ENCODE measurements around the gene TRAPPC2L. TPM values are rescaled to one million over a fixed set of nuclear protein-coding genes. Genes with fewer than 3 reads are reported as not detected.

Gene TRAPPC2L
- total and polyA plus RNA-seq, 2 experiments from 2014 or later, result 59.3 to 167 TPM

DNA sequence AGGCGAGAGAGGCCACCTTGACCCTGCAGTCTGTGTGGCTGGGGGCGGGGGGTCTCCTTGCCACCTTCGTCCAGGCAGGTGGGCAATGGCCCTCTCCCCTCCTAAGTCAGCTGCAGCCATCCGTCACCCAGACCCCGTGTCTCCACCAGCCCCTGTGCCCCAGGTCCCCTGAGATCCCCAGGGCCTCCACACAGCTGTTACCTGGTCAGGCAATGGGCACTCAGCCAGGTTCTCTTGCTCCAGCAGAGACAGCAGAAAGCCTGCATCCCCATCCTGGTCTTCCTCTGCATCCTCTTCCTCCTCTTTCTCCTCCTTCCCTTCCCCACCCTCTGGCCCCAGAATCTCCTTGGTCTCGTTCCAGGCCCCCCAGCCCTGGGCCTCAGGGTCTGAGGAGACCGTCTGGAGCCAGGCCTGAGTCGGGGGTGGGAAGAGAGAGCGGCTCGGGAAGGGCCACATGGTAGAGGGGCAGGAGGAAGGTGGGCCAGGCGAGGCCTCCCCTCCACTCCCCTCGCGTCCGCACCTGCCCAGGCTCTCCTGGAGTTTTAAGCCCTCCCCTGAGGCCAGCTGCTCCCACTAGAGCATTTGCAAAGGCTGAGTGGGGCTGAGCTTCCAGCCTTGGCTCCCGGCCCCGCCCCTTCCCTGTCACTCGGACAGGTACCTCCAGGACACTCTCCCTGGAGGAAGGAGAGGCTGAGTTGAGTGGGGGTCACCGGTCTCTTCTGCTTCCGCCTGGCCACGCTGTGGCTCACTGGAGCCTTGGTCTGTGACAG is 9.4 kb downstream of the TRAPPC2L start, which contains the start of gene PABPN1L:
TSS of gene PABPN1L (minus strand) at position 510 of the 770 bp plus-strand sequence. CDS start at position 456, 54 bp downstream.
- H3K27ac ChIP-seq (ENCODE audit: low read depth), result no peak within 1 kb of the TSS
- H3K9me2 ChIP-seq (ENCODE audit: insufficient read depth), result no peaks in the 10 kb centered on the region
- H3K4me2 ChIP-seq, result no peak within 1 kb of the TSS
- H2AFZ ChIP-seq, result no peak within 1 kb of the TSS
- no peaks in the 10 kb centered on the region for H3K27me3 ChIP-seq (ENCODE audit: insufficient read depth)
- ATAC-seq (no peak), DNase-seq (ENCODE audit: low spot score) (no peak)
- H3K36me3 ChIP-seq (ENCODE audit: insufficient read depth), result no peaks in the 10 kb centered on the region
- Mint-ChIP-seq H3K4me1 (no peaks in the 10 kb centered on the region), H3K36me3 (ENCODE audit: low read depth) (no peaks in the 10 kb centered on the region), H3K27ac (no peak within 1 kb of the TSS), H3K9me3 (no peaks in the 10 kb centered on the region), H3K27me3 (ENCODE audit: insufficient read depth, low read depth, poor library complexity) (peaks cover 5% of the 10 kb centered on the region), H3K4me3 (no peak within 1 kb of the TSS)
- H3K79me2 ChIP-seq (replicated peaks; ENCODE audit: insufficient read depth), result no peaks in the 10 kb centered on the region
- no peak within 1 kb of the TSS for H3K4me3 ChIP-seq
- H3K4me1 ChIP-seq (ENCODE audit: insufficient read depth), result no peaks in the 10 kb centered on the region
- H4K20me1 ChIP-seq (replicated peaks; ENCODE audit: insufficient read depth), result no peaks in the 10 kb centered on the region; the same call in 1 of the 2 replicates
- no peak for TF ChIP-seq POLR2AphosphoS5 (IDR thresholded peaks at IDR 0.05; ENCODE audit: low read depth)
- TF ChIP-seq, protein P1, sequence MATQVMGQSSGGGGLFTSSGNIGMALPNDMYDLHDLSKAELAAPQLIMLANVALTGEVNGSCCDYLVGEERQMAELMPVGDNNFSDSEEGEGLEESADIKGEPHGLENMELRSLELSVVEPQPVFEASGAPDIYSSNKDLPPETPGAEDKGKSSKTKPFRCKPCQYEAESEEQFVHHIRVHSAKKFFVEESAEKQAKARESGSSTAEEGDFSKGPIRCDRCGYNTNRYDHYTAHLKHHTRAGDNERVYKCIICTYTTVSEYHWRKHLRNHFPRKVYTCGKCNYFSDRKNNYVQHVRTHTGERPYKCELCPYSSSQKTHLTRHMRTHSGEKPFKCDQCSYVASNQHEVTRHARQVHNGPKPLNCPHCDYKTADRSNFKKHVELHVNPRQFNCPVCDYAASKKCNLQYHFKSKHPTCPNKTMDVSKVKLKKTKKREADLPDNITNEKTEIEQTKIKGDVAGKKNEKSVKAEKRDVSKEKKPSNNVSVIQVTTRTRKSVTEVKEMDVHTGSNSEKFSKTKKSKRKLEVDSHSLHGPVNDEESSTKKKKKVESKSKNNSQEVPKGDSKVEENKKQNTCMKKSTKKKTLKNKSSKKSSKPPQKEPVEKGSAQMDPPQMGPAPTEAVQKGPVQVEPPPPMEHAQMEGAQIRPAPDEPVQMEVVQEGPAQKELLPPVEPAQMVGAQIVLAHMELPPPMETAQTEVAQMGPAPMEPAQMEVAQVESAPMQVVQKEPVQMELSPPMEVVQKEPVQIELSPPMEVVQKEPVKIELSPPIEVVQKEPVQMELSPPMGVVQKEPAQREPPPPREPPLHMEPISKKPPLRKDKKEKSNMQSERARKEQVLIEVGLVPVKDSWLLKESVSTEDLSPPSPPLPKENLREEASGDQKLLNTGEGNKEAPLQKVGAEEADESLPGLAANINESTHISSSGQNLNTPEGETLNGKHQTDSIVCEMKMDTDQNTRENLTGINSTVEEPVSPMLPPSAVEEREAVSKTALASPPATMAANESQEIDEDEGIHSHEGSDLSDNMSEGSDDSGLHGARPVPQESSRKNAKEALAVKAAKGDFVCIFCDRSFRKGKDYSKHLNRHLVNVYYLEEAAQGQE (IDR thresholded peaks at IDR 0.05; ENCODE audit: unreplicated experiment), result no peak
- TF ChIP-seq CREB1 (CRISPR knock-in tag; IDR thresholded peaks at IDR 0.05; ENCODE audit: low read depth), result no peak
- no peak for TF ChIP-seq NANOG (IDR thresholded peaks at IDR 0.05; ENCODE audit: borderline replicate concordance)
- no peaks in the 10 kb centered on the region for H3F3A ChIP-seq (replicated peaks; ENCODE audit: low read depth)

GRCh38 chr16:88867581-88868246 is 10.8 kb downstream of the TRAPPC2L start:
- no peak overlapping the region for H3K27ac Mint-ChIP-seq
- H3K27me3 Mint-ChIP-seq (ENCODE audit: insufficient read depth, low read depth, poor library complexity), result peaks cover 5% of the 10 kb centered on the region
- TF ChIP-seq, protein P2, sequence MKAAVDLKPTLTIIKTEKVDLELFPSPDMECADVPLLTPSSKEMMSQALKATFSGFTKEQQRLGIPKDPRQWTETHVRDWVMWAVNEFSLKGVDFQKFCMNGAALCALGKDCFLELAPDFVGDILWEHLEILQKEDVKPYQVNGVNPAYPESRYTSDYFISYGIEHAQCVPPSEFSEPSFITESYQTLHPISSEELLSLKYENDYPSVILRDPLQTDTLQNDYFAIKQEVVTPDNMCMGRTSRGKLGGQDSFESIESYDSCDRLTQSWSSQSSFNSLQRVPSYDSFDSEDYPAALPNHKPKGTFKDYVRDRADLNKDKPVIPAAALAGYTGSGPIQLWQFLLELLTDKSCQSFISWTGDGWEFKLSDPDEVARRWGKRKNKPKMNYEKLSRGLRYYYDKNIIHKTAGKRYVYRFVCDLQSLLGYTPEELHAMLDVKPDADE (IDR thresholded peaks at IDR 0.05), result no peak
- TF ChIP-seq STAT1 (IDR thresholded peaks at IDR 0.05; ENCODE audit: unreplicated experiment), result no peak
- no peak for TF ChIP-seq POLR2AphosphoS5 (IDR thresholded peaks at IDR 0.05; ENCODE audit: low read depth)
- TF ChIP-seq NANOG (IDR thresholded peaks at IDR 0.05; ENCODE audit: borderline replicate concordance), result no peak
- TF ChIP-seq CREB1 (CRISPR knock-in tag; IDR thresholded peaks at IDR 0.05; ENCODE audit: low read depth), result no peak
- TF ChIP-seq, protein P3, sequence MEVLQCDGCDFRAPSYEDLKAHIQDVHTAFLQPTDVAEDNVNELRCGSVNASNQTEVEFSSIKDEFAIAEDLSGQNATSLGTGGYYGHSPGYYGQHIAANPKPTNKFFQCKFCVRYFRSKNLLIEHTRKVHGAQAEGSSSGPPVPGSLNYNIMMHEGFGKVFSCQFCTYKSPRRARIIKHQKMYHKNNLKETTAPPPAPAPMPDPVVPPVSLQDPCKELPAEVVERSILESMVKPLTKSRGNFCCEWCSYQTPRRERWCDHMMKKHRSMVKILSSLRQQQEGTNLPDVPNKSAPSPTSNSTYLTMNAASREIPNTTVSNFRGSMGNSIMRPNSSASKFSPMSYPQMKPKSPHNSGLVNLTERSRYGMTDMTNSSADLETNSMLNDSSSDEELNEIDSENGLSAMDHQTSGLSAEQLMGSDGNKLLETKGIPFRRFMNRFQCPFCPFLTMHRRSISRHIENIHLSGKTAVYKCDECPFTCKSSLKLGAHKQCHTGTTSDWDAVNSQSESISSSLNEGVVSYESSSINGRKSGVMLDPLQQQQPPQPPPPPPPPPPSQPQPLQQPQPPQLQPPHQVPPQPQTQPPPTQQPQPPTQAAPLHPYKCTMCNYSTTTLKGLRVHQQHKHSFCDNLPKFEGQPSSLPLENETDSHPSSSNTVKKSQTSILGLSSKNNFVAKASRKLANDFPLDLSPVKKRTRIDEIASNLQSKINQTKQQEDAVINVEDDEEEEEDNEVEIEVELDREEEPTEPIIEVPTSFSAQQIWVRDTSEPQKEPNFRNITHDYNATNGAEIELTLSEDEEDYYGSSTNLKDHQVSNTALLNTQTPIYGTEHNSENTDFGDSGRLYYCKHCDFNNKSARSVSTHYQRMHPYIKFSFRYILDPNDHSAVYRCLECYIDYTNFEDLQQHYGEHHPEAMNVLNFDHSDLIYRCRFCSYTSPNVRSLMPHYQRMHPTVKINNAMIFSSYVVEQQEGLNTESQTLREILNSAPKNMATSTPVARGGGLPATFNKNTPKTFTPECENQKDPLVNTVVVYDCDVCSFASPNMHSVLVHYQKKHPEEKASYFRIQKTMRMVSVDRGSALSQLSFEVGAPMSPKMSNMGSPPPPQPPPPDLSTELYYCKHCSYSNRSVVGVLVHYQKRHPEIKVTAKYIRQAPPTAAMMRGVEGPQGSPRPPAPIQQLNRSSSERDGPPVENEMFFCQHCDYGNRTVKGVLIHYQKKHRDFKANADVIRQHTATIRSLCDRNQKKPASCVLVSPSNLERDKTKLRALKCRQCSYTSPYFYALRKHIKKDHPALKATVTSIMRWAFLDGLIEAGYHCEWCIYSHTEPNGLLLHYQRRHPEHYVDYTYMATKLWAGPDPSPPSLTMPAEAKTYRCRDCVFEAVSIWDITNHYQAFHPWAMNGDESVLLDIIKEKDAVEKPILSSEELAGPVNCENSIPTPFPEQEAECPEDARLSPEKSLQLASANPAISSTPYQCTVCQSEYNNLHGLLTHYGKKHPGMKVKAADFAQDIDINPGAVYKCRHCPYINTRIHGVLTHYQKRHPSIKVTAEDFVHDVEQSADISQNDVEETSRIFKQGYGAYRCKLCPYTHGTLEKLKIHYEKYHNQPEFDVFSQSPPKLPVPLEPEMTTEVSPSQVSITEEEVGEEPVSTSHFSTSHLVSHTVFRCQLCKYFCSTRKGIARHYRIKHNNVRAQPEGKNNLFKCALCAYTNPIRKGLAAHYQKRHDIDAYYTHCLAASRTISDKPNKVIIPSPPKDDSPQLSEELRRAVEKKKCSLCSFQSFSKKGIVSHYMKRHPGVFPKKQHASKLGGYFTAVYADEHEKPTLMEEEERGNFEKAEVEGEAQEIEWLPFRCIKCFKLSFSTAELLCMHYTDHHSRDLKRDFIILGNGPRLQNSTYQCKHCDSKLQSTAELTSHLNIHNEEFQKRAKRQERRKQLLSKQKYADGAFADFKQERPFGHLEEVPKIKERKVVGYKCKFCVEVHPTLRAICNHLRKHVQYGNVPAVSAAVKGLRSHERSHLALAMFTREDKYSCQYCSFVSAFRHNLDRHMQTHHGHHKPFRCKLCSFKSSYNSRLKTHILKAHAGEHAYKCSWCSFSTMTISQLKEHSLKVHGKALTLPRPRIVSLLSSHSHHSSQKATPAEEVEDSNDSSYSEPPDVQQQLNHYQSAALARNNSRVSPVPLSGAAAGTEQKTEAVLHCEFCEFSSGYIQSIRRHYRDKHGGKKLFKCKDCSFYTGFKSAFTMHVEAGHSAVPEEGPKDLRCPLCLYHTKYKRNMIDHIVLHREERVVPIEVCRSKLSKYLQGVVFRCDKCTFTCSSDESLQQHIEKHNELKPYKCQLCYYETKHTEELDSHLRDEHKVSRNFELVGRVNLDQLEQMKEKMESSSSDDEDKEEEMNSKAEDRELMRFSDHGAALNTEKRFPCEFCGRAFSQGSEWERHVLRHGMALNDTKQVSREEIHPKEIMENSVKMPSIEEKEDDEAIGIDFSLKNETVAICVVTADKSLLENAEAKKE (CRISPR knock-in tag; IDR thresholded peaks at IDR 0.05), result no peak

More at GRCh38 chr16:88867581-88868246, 10.8 kb downstream of the TRAPPC2L start:
- H3F3A ChIP-seq (replicated peaks; ENCODE audit: low read depth), result no peaks in the 10 kb centered on the region
- no peak overlapping the region for H3K4me2 ChIP-seq
- no peak overlapping the region for H3K4me3 ChIP-seq
- H3K9me3 Mint-ChIP-seq, result no peaks in the 10 kb centered on the region
- no peak overlapping the region for H2AFZ ChIP-seq
- H3K79me2 ChIP-seq (replicated peaks; ENCODE audit: insufficient read depth), result no peaks in the 10 kb centered on the region
- DNase-seq (ENCODE audit: low spot score), result no peak
- no peaks in the 10 kb centered on the region for H3K27me3 ChIP-seq (ENCODE audit: insufficient read depth)
- H3K4me3 Mint-ChIP-seq, result no peak overlapping the region
- H3K9me2 ChIP-seq (ENCODE audit: insufficient read depth), result no peaks in the 10 kb centered on the region
- H3K4me1 Mint-ChIP-seq, result no peaks in the 10 kb centered on the region
- no peaks in the 10 kb centered on the region for H3K4me1 ChIP-seq (ENCODE audit: insufficient read depth)
- H3K36me3 ChIP-seq (ENCODE audit: insufficient read depth), result no peaks in the 10 kb centered on the region
- no peak for ATAC-seq
- no peak overlapping the region for H3K27ac ChIP-seq (ENCODE audit: low read depth)
- no peaks in the 10 kb centered on the region for H3K36me3 Mint-ChIP-seq (ENCODE audit: low read depth)
- no peaks in the 10 kb centered on the region for H4K20me1 ChIP-seq (replicated peaks; ENCODE audit: insufficient read depth)
